IPS-11a (cell line): ENCODE data around the gene NFIA.
"Not testable (repeated sequence)": the region's sequence is repeated elsewhere in the genome, so short reads cannot be mapped to it uniquely, and the experiment has no call there.

Experiments
- H3K4me3 ChIP-seq: one replicate; pipeline ENCODE4 v1.5.1; 2013; ENCODE audit warnings: low read depth, low read length, control low read depth

The NFIA gene

DNA sequence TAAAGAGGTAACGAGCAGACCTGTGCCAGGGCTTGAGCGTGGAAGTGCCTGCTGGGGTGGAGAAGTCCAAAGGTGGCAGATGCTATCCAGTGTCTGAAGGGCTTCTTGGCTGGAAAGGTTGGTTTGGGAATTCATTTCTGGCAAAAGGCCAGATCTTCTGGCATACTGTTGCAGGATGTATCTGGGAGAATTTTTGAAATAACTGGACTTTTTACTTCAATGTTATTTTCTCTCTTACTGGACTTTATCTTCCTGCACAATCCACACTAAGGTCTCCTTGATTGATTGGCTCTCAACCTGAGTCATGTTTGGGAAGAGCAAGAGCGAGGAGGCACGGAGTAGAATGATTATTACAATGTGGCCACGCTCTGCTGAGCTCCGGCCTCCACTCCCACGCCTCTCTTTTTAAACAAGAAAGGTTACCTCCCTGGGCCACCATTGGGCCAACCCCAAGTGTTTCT is 364.2 kb downstream of the NFIA start:
- no peak overlapping the region for H3K4me3 ChIP-seq

DNA sequence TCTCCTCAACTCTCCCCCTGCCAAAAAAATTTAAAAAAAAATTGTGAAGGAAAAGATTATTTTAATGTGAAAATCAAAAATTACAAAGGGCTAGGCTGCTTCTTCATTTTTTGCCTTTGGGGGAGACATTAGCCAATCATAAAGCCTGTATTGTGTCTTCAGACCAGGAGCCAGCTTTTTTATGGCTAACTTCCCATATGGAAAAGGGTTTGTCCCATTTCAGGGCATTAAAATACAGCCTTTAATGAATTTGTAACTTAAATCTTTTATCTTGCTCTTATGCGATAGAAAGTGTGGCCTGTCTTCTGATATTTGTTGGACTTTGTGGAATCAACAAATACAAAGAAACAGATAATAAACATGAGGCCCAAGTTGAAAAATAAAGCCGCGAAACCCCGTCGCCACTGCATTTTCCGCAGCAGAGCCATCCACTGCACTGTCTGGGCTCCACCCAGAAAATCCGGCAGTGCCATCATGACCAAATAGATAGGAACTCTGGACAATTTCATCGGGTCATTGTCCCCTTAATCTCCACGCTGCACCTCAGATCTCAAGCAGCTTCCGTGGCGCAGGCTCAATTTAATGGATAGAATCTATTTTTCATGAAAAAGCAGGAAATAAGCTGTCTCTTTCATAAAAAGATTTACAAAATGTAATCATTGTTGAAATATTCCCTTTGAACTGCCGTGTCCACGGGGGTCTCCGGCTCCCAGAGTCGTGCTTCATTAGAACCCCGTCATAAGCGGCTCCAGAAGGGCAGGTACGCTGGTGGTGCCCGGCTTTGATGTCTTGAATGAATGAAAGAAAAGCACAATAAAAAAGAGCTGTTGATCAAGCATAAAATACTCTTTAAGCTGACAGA is 365.0 kb downstream of the NFIA start:
- no peak overlapping the region for H3K4me3 ChIP-seq

DNA sequence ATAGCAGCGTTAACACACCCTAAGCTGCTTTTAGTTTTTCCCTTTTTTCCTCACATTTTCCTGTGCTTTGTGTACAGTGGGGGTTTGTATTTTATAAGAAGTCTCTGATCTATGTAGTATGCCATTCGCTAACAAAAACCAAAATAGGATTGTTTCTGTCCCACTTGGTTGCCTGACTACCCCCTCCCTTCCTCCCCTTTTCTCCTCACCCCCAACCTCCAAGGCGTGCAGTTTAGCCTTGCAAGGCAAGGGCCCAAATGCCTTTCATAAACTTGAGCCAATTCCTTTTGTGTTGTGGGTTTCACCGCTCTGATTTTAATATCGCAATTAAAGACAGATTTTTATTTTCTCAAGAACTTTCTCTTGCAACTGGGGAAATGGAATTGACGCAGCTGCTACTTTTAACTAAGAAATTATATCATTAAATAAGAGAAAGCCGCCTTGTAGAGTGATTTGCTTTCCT is 365.6 kb downstream of the NFIA start:
- H3K4me3 ChIP-seq, result no peak overlapping the region

DNA sequence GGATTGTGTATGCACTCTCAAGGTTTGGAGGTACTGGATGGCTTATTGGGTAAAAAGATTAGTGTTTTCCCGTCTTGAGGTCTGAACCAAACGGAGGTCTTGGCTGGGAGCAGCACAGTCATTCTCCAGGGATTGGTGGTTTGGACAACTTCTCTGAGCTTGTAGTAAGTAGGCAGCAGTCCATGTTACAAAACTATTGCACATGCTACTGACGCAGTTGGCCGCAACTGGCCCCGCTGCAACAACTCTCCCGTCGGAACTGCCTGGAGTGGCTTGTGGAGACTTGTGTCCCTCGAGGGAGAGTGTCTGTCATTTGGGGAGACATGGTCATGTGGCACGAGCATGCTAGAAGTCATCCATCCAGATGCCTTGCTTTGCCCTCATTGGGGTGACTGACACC is 366.6 kb downstream of the NFIA start:
- no peak overlapping the region for H3K4me3 ChIP-seq

DNA sequence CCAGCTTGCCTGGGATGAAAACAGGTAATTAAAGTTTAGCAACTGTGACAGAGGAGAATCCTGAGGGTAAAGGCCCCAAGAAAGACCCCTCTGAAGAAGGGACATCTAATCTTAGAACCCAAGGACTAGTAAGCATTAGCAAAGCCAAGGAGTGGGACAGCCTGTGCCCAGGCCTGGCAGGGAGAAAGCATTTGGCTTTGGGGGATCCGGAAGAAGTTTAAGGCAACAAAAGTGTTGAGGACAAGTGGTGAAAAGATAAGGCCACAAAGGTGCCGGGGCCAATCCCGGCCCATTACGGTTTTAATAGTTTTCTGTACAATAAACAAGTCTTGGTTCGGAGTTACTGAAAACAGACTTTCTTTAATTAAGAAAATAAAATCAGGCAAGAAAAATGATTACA is 367.0 kb downstream of the NFIA start:
- no peak overlapping the region for H3K4me3 ChIP-seq

DNA sequence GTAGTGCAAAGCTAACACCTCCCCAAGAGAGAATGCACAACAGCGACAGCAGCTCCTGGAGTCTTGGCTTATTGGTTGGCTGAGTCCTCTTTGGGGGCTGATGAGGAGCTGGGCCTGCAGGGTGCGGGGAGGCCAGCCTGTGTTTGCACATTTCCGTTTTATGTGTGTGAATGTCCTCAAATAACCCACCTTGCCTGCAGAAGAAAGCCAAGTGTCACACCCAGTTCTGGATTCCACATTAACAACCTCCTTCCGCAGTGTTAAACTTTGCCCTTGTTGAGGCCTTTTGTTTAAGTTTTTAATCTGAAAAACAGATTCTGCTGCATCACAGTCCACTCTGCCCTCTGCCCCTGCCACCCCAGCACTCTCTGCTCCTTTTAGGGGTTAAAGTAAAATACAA is 368.1 kb downstream of the NFIA start:
- no peak overlapping the region for H3K4me3 ChIP-seq

DNA sequence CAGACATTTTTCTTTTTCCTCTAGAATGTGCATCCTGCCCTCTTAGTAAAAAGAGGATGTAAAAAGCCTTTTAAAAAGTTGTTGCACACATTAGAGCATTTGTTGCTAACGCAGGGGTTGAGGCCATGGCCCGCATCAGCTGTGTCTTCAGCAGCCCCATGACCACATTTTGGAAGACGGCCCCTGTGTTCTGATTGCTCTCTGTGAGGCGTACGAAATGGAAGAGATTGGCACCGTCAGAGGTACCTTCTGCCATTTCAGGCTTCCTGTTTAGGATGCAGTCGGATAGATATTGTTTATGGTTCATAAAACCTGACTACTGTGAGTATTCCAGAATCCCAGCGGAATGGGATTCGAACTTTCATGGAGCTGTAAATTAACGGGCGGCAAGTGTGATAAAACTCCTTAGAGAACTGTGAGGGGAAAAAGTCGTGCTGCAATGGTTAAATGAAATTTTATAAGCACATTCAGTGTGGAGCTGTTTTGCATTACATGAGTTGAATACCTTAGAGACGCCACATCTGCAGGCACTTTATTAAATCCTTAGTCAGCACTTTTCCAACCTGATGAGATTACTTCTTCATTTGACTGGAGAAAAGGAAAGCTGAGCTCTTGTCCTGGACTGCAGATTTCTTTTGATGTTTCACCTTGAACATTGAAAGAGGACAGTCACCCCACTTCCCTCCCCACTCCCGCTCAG is 368.7 kb downstream of the NFIA start:
- H3K4me3 ChIP-seq, result no peak overlapping the region

DNA sequence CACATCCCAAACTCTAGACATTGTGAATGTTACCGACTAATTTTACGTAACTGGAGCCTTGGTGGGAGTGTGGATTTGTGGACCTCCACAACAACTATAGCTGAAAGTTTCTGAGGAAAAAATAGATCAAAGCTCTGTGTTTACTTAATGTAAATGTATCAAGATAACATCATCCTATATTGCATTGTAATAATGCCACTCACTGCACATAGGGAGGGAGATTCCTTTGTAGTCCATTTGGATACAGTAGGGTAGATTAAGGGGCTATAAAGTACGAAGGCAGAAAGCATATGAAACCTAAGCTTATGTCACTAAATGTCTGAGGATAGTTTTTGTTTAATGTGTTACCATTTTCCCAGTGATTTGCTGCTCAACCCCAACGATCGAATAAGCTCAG is 369.2 kb downstream of the NFIA start:
- no peak overlapping the region for H3K4me3 ChIP-seq

DNA sequence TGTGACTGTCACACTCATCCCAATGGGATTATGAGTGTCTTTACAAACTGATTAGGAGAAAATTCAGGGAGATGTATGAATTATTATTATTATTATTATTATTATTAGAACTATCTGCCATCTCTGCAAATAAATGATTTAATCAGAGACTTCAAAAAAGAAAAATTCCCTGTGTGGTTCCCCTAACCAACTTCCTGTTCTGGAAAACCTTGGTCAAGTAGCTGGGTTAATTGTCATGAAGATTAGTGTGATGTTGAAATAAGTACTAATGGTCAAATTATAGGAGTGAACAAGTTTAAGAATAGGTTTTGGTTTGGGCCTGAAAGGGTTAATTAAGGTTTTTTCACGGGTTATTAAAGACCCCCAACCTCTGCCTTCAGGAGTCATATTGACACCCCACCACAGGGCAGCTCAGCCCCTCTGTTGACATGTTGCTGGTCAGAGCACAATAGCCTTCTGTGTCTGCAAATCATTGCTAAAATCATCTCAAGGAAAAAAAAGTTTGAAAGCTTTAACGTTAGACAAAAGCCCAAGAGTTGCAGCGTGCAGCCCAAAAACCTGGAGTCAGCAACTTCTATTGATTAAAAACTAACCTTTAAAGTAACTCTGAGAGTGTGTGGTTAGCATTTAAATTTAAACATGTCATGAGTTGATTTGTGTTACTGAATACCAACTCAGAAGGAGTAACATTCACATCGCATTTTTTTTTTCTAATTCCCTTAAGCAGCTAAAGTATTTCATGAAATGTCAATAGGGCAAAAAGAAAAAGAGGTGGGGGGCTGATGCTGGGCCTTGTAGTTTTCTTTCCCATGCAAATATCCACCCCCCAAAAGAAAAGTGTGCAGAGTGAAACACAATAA is 370.0 kb downstream of the NFIA start:
- no peak overlapping the region for H3K4me3 ChIP-seq

DNA sequence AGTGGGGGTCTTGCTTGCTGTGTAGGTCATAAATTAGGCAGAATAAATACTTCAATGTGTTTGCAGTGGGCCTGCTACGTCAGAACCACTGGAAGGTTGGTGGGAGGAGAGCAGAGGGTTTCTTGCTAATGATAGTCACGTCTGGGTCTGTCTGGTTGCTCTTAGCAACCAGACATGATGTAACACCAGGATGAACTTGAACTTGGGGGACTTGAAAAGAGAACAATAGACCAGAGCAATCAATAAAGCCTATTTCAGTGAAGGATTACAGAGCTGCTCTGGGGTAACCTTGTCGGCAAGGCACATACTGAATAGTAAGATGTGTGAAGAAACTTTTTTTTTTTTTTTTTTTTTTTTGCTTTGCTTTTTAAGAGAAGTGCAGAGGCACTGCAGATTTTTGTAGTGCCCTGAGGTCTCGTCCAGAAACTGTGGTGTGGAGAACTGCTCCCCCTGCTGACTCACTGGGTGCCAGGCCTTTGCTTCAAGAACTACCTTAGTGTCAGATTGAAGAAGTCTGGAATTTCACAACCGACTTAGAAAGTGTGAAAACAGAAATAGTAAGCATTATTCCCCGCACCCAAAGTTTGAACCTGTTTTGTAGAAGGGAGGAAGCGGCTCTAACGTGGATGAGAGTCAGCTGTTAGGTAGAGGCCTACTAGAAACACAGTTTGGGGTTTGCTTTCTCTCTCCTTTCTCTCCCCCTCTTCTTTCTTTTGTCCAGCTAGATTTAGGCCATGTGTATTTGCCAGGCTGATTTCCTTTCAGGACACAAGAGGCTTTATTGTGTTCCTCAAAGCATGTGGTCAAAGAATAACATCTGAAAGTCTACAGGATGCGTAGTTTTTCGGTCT is 371.0 kb downstream of the NFIA start:
- H3K4me3 ChIP-seq, result no peak overlapping the region

DNA sequence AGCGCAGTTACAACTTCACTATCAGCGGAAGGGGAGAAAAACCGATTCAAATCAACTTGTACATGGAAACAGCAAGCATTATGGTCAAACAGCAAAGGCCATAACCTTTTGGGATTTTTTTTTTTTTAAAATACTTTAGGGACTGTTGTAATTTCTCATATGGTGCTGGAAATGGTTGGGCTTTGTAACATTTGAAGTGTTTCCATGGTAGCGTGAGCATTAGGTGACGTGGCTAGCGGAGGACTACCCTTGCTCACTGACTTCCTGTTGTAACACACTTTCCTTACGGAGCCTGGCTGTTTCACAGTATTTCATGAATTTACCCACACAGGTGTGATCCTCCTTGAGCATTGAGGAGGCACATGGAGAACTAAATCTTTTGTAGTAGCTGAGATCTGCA is 373.0 kb downstream of the NFIA start:
- H3K4me3 ChIP-seq, result no peak overlapping the region

DNA sequence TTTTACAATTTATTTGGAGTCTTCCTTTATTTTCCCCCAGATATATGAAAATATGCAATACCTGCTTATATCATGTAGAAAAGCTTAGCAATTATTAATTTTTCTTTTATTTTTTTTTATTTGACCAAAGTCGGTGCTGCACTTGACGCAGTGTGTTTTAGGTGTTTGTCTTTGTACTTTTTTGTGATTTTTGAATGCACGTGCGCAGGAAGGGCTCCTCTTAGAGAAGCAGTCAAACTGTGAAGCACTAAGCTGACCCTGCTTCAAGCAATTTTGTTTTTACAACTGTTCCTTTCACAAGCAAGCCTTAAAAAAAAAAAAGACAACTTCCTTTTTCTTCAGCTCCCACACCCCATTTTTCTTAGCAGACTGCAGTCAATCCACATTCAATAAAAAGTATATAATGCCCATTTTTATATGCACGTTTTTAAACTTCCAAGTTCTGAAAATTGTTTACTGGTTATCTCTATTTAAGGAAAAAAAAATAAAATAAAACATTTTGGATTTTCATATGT is 375.2 kb downstream of the NFIA start:
- no peak overlapping the region for H3K4me3 ChIP-seq

DNA sequence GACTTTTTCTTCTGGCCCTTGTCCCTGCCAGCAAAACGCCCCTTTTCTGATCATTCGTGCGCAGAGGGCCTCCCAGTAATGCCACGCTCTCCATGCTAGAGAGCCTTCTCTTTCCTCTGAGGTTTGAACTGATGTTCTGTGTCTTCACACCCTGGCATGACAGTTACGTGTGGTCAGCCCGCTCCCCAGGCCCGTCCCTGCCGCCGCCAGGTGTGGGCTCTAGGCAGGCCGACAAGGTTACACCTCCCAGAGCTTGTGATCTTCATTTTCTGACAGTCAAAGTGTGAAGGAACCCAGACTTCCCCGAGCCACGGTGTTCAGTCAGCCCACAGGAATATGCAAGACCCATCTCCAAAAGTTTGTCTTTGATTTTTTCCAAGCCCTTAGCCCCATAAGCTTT is 377.0 kb downstream of the NFIA start:
- no peak overlapping the region for H3K4me3 ChIP-seq

DNA sequence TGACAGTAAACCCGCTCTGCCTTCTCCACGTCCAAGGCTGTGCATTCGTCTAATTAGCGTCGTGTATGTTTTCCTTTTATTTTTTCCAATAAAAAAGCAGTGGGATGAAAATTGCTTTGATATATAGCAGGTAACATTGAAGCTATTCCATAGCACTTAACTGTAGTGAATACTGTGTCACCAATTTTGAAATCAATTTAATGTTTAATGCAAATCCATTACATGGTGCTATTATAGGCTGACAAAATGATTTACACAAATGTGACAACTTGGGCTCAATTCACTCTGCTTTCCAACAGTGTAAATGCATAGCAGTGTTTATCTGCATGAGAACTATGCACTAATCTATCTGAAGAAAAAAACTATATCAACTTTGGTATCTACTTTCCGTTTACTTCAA is 377.8 kb downstream of the NFIA start:
- no peak overlapping the region for H3K4me3 ChIP-seq

DNA sequence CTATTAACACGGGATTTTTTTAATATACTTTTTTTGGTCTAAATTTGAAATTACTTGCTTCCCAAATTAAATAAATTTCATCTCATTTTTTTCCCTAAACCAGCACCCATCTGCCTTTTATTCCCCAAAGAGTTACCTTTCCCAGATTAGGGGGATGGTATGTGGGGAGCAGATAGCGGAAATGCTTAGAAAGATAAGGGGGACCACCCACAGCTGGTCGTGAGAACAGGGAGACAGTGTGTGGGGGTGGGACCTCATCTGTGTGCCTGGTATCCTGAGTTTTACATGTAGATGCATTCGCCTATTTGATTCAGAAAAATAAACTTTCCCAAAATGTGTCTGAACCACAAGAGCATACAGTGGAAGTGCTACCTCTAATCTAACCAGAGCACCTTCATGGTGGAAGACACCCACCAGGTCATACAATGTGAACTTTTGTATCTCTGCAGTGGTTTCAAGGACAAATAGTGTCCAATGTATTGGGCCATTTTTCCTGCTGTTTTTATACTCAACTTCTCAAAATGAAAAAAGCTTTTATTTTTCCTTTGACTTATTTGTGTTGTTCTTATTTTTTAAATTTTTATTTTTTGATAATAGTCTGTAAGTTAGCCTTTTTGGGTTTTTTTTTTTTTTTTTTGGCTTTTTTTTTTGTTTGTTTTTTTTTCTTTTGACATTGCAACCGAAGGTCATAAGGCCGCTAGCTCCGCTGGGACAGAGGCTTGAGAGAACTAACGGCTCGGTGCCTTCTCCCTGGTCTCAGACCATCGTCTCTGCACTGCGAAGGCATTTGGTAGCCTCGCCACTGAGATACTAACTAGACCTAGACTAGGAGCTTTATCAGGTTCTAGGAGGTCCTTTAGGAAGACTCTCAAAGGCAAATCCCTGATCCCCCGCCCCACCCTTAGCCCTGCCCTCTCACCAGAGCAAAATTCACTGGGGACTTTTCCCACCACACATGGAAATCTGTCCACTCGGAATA is 379.3 kb downstream of the NFIA start:
- no peak overlapping the region for H3K4me3 ChIP-seq

DNA sequence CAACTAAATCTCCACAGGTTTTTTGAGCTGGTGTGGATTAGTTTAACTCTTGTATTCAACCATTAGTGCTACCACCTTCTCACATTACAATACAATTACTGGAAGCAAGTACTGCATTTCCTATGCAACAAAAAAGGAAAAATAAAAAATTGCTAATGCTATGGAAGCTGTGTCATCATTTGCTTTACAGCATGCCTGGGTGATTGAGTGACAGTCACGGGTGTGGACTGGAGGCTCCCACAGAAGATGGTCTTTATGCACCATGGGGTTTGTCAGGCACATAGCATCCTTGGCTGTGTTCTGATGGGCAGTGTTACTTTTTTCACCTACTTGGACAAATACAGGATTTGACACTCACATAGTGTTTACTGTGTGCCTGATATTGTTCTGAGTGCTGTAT is 380.3 kb downstream of the NFIA start:
- no peak overlapping the region for H3K4me3 ChIP-seq

DNA sequence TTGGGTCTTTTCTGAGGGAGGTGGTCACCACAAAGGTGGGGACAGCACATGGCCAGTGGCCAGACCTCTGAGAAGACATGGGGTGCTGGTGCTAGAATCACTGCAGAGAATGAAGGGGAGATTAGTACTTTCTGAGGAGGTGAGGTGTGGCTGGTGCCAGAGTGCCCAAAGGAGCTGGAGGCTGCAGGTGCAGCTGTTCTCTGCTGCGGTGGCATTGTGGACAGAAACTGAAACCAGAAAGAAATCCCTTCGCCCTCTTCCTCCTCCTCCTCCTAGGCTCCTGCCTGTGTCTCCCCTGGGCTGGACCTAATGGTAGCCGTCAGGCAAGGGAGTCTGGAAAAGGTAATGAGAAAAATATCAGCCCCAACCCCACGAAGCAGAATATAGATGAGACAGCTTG is 380.9 kb downstream of the NFIA start:
- H3K4me3 ChIP-seq, result no peak overlapping the region

DNA sequence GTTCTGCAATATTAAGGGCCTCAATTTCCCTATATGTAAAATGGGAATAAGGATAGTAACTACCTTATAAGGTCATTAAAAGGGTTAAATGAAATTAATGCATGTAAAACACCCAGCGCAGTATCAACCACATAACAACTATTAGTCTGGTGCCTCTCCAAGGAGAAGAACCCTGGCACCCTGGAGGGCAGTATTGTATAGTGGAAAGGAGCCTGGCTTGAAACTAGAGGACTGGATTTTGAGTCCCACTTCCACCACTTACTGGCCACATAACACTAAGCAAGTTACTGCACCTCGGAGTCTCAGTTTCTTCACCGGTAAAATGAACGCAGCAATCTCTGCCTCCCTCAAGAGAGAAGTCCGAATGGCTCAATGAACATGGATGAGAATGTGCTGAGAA is 385.5 kb downstream of the NFIA start:
- H3K4me3 ChIP-seq, result not testable (repeated sequence)

DNA sequence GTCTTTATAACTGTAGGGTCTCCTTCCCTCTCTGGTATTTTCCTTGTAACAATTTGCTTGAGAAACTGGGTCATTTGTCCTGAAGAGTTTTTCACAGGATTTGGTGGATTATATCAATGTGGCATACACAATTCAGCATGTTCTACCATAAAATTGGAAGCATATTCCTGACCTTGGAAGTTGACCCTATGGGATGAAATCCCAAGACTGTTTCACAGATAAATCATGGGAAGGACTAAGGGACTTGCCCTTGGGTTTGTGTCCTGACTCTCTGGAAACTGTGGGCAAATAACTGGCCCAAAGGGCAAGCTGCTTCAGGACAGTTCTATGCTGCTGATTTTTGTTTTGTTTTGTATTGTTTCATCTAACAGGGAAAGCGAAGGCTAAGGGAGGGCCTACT is 387.0 kb downstream of the NFIA start:
- H3K4me3 ChIP-seq, result no peak overlapping the region
